Liver (tissue), 9 donors: Measurements from ENCODE around the gene TAS2R42. TPM values are rescaled to one million over a fixed set of nuclear protein-coding genes. Genes with fewer than 3 reads are reported as not detected.
A peak's percentile ranks its signal among the peaks of the same experiment; 100 is the strongest.

ENCODE experiments used
- DNase-seq: peaks from one replicate; pipeline ENCODE4 v3.0.0-alpha.2; 2017; ENCODE audit warnings: low spot score
- H3K27ac ChIP-seq, 2 donors: one replicate each; pipeline ENCODE4 v1.7.0; 2013; ENCODE audit warnings: inconsistent platforms in 2 of 2, low read length in 2 of 2, control low read depth in 1 of 2, low read depth in 1 of 2, mild to moderate bottlenecking in 1 of 2
- H3K27me3 ChIP-seq, 4 donors: one replicate each; pipeline versions ENCODE4 v1.6.1 to v1.7.0; 2013; ENCODE audit warnings: low read length in 3 of 4, inconsistent platforms in 1 of 4, mild to moderate bottlenecking in 1 of 4, moderate library complexity in 1 of 4; ENCODE audit not compliant: control insufficient read depth in 4 of 4, insufficient read depth in 4 of 4
- H3K36me3 ChIP-seq, 4 donors: one replicate each; pipeline versions ENCODE4 v1.6.1 to v1.7.0; 2013; ENCODE audit warnings: low read length in 3 of 4, mild to moderate bottlenecking in 3 of 4, low read depth in 1 of 4, moderate library complexity in 1 of 4; ENCODE audit not compliant: control insufficient read depth in 4 of 4, insufficient read depth in 3 of 4
- H3K4me1 ChIP-seq, 4 donors: one replicate each; pipeline versions ENCODE4 v1.6.1 to v1.7.0; 2013; ENCODE audit warnings: low read length in 3 of 4, mild to moderate bottlenecking in 3 of 4, moderate library complexity in 1 of 4; ENCODE audit not compliant: control insufficient read depth in 4 of 4, insufficient read depth in 4 of 4
- H3K4me3 ChIP-seq, 3 donors: one replicate each; pipeline versions ENCODE4 v1.6.1 to v1.7.0; 2013; ENCODE audit warnings: low read length in 3 of 3, control low read depth in 1 of 3, low read depth in 1 of 3, mild to moderate bottlenecking in 1 of 3
- H3K9ac ChIP-seq, 2 donors: one replicate each; pipeline ENCODE4 v1.7.0; 2013; ENCODE audit warnings: low read length in 2 of 2, mild to moderate bottlenecking in 2 of 2, moderate library complexity in 2 of 2, control low read depth in 1 of 2, low read depth in 1 of 2
- H3K9me3 ChIP-seq, 4 donors: one replicate each; pipeline versions ENCODE4 v1.6.1 to v1.7.0; 2013; ENCODE audit warnings: low read length in 3 of 4; ENCODE audit not compliant: control insufficient read depth in 4 of 4
- EGR1 ChIP-seq, 2 donors: IDR thresholded peaks; 2 replicates each; pipeline ENCODE4 v1.6.1; 2016 to 2018; ENCODE audit warnings: antibody characterized with exemption in 2 of 2, low read depth in 2 of 2
- FOXA1 ChIP-seq: IDR thresholded peaks from 2 replicates; pipeline ENCODE4 v1.6.1; 2016; ENCODE audit warnings: antibody characterized with exemption
- GABPA ChIP-seq, 2 donors: IDR thresholded peaks in 1 of 2; conservative IDR thresholded peaks in 1 of 2; 2 replicates each; pipeline ENCODE4 v1.6.1; 2016; ENCODE audit warnings: antibody characterized with exemption in 2 of 2, mild to moderate bottlenecking in 1 of 2, moderate library complexity in 1 of 2
- HNF4A ChIP-seq, 2 donors: conservative IDR thresholded peaks; 2 replicates each; pipeline ENCODE4 v1.6.1; 2016; ENCODE audit warnings: antibody characterized with exemption in 2 of 2, mild to moderate bottlenecking in 2 of 2
- JUND ChIP-seq, 2 donors: IDR thresholded peaks; 2 replicates each; pipeline ENCODE4 v1.6.1; 2016; ENCODE audit warnings: antibody characterized with exemption in 2 of 2
- NR2F2 ChIP-seq: IDR thresholded peaks from 2 replicates; pipeline ENCODE4 v1.6.1; 2016; ENCODE audit warnings: antibody characterized with exemption
- RAD21 ChIP-seq, 2 donors: IDR thresholded peaks; 2 replicates each; pipeline ENCODE4 v1.6.1; 2016; ENCODE audit warnings: antibody characterized with exemption in 2 of 2, mild to moderate bottlenecking in 2 of 2
- RXRA ChIP-seq, 2 donors: IDR thresholded peaks; 2 replicates each; pipeline ENCODE4 v1.6.1; 2017 to 2018; ENCODE audit warnings: antibody characterized with exemption in 2 of 2, mild to moderate bottlenecking in 1 of 2
- TAF1 ChIP-seq: conservative IDR thresholded peaks from 2 replicates; pipeline ENCODE4 v1.6.1; 2016; ENCODE audit warnings: antibody characterized with exemption, mild to moderate bottlenecking
- YY1 ChIP-seq: IDR thresholded peaks from 2 replicates; pipeline ENCODE4 v1.6.1; 2016; ENCODE audit warnings: antibody characterized with exemption, mild to moderate bottlenecking
- ZBTB33 ChIP-seq: IDR thresholded peaks from 2 replicates; pipeline ENCODE4 v1.6.1; 2016; ENCODE audit warnings: antibody characterized with exemption
- WGBS: extraction: QIAGEN DNeasy Blood & Tissue Kit; methylation state at CpG from one replicate; pipeline ENCODE4 v1.1.7; 2013; 5-methylcytosine and 5-hydroxymethylcytosine counted together
- polyA plus RNA-seq, 2 donors: library from polyadenylated mRNA; stranded (reverse) in 1 of 2; unstranded in 1 of 2; fragments of 200-250 nt in 1 of 2; fragments of >200 nt in 1 of 2; fragmentation: Nextera tagmentation in 1 of 2; extraction: Ambion mirVana in 1 of 2; gene quantifications; one replicate each; pipeline versions ENCODE4 v1.2.1 to v1.2.3, GENCODE V29; 2013 to 2015
- total RNA-seq, 2 donors: library from RNA; depleted of rRNA; stranded (reverse); fragments of >200 nt; gene quantifications; one replicate each; pipeline ENCODE4 v1.2.3, GENCODE V29; 2014
- TF ChIP-seq, protein P1 (sequence below): fragments of 150-350 bp; IDR thresholded peaks from 2 replicates; pipeline ENCODE4 v1.5.1; 2017; ENCODE audit warnings: improper control_type of control experiment, low read depth, low read length; ENCODE audit not compliant: missing input control
- TF ChIP-seq, protein P2 (sequence below): IDR thresholded peaks from 2 replicates; pipeline ENCODE4 v1.6.1; 2016; ENCODE audit warnings: antibody characterized with exemption
- donor health status: healthy.
- donor health status: healthy.
- donor health status: healthy.
- donor health status: healthy.
- donor health status: healthy.

TAS2R42 gene
- total and polyA plus RNA-seq, 4 donors: not detected

DNA sequence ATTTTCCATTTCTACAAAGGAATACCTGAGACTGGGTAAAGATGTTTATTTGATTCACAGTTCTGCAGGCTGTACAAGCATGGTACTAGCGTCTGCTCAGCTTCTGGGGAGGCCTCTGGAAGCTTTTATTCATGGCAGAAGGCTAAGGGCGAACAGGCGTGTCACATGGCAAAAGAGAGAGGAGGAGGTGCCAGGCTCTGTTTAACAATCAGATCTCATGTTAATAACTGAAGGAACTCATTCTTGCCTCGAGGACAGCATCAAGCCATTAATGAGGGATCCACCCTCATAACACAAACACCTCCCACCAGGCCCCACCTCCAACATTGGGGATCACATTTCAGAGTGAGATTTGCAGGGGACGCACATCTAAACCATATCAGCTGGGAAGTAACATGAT is 46.8 kb upstream of the TAS2R42 start (continued):
- TF ChIP-seq, protein P1, sequence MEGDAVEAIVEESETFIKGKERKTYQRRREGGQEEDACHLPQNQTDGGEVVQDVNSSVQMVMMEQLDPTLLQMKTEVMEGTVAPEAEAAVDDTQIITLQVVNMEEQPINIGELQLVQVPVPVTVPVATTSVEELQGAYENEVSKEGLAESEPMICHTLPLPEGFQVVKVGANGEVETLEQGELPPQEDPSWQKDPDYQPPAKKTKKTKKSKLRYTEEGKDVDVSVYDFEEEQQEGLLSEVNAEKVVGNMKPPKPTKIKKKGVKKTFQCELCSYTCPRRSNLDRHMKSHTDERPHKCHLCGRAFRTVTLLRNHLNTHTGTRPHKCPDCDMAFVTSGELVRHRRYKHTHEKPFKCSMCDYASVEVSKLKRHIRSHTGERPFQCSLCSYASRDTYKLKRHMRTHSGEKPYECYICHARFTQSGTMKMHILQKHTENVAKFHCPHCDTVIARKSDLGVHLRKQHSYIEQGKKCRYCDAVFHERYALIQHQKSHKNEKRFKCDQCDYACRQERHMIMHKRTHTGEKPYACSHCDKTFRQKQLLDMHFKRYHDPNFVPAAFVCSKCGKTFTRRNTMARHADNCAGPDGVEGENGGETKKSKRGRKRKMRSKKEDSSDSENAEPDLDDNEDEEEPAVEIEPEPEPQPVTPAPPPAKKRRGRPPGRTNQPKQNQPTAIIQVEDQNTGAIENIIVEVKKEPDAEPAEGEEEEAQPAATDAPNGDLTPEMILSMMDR: no peak
- no peak for TF ChIP-seq RAD21 (IDR thresholded peaks at IDR 0.05)
- no peak for TF ChIP-seq TAF1
- TF ChIP-seq NR2F2: no peak
- no peak for TF ChIP-seq FOXA1
- no peak for TF ChIP-seq JUND (IDR thresholded peaks at IDR 0.05)
- TF ChIP-seq, protein P2, sequence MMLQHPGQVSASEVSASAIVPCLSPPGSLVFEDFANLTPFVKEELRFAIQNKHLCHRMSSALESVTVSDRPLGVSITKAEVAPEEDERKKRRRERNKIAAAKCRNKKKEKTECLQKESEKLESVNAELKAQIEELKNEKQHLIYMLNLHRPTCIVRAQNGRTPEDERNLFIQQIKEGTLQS: no peak
- TF ChIP-seq ZBTB33: no peak
- no peak for TF ChIP-seq EGR1 (IDR thresholded peaks at IDR 0.05; ENCODE audit: low read depth in 2 of 2)

DNA sequence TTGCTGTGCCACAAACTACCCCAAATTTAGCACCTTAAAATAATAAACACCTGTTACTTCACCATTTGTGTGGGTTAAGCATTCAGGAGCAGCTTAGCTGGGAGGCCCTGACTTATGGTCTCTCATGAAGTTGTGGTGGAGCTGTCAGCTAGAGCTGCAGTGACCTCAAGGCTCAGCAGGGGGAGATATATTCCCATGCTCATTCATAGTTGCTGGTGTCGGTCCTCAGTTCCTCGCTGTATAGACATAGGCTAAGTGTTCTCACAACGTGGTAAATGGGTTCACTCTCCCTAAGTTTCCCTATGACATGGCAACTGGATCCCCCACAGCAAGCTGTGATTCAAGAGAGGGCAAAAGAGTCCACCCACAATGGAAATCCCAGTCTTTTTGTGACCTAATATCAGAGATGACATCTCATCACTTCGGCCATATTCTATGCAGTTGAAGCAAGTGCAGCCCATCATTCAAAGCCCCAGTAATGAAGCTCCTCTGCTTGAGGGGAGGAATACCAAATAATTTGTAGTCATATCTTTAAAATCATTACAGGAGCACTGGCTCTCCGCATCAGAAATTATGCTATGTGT is 41.7 kb upstream of the TAS2R42 start:
- TF ChIP-seq ZBTB33 (no peak), FOXA1 (no peak), TAF1 (no peak), RAD21 (IDR thresholded peaks at IDR 0.05) (peak; percentile 61 to 64), YY1 (no peak), GABPA (IDR thresholded peaks at IDR 0.05 in 1 of 2, conservative IDR thresholded peaks at IDR 0.05 in 1 of 2) (no peak), HNF4A (conservative IDR thresholded peaks at IDR 0.05) (no peak), JUND (IDR thresholded peaks at IDR 0.05) (no peak), RXRA (IDR thresholded peaks at IDR 0.05) (no peak), EGR1 (IDR thresholded peaks at IDR 0.05; ENCODE audit: low read depth in 2 of 2) (no peak)
- TF ChIP-seq, protein P1: peak; percentile 48
- TF ChIP-seq, protein P2: no peak
- H3K4me1 ChIP-seq: no peaks in the 10 kb centered on the region
- DNase-seq: peak; percentile 37
- H3K4me3 ChIP-seq: no peak overlapping the region
- no peaks in the 10 kb centered on the region for H3K27me3 ChIP-seq
- H3K36me3 ChIP-seq: no peaks in the 10 kb centered on the region
- no peak overlapping the region for H3K27ac ChIP-seq
- WGBS: 64% methylated on average over 5 of the region's 5 CpGs
- no peak overlapping the region for H3K9ac ChIP-seq
- H3K9me3 ChIP-seq: no peaks in the 10 kb centered on the region
